ENCODE results near the gene BABAM2.

The BABAM2 gene

GRCh38 chr2:28282861-28283646, 392.5 kb downstream of the BABAM2 start:
- no peak for DNase-seq (ENCODE audit: low spot score)

- no peak for DNase-seq (ENCODE audit: low spot score)
Measured at GRCh38 chr2:28283861-28284260, 393.3 kb downstream of the BABAM2 start.

GRCh38 chr2:28286678-28287077, 396.1 kb downstream of the BABAM2 start:
- DNase-seq (ENCODE audit: low spot score): no peak

GRCh38 chr2:28287256-28287915, 396.9 kb downstream of the BABAM2 start:
- DNase-seq (ENCODE audit: low spot score): no peak

GRCh38 chr2:28288620-28289019, 398.1 kb downstream of the BABAM2 start:
- DNase-seq (ENCODE audit: low spot score): no peak

GRCh38 chr2:28291811-28292440, 401.4 kb downstream of the BABAM2 start:
- no peak for DNase-seq (ENCODE audit: low spot score)

GRCh38 chr2:28292491-28292890, 402.0 kb downstream of the BABAM2 start:
- DNase-seq (ENCODE audit: low spot score): no peak

GRCh38 chr2:28293416-28293815, 402.9 kb downstream of the BABAM2 start:
- no peak for DNase-seq (ENCODE audit: low spot score)

GRCh38 chr2:28294451-28294850, 403.9 kb downstream of the BABAM2 start:
- no peak for DNase-seq (ENCODE audit: low spot score)

- no peak for DNase-seq (ENCODE audit: low spot score)
Measured at GRCh38 chr2:28296243-28296642, 405.7 kb downstream of the BABAM2 start.

GRCh38 chr2:28296904-28297303, 406.4 kb downstream of the BABAM2 start:
- DNase-seq (ENCODE audit: low spot score): no peak

- no peak for DNase-seq (ENCODE audit: low spot score)
Measured at GRCh38 chr2:28297531-28297930, 407.0 kb downstream of the BABAM2 start.

- no peak for DNase-seq (ENCODE audit: low spot score)
Measured at GRCh38 chr2:28298406-28298805, 407.9 kb downstream of the BABAM2 start.

- no peak for DNase-seq (ENCODE audit: low spot score)
Measured at GRCh38 chr2:28300485-28301341, 410.2 kb downstream of the BABAM2 start.

- DNase-seq (ENCODE audit: low spot score): no peak
Measured at GRCh38 chr2:28305202-28305601, 414.7 kb downstream of the BABAM2 start.

GRCh38 chr2:28310107-28310506, 419.6 kb downstream of the BABAM2 start:
- no peak for DNase-seq (ENCODE audit: low spot score)

GRCh38 chr2:28311660-28312249, 421.2 kb downstream of the BABAM2 start:
- no peak for DNase-seq (ENCODE audit: low spot score)

GRCh38 chr2:28312307-28313219, 422.0 kb downstream of the BABAM2 start:
- DNase-seq (ENCODE audit: low spot score): no peak

- DNase-seq (ENCODE audit: low spot score): no peak
Measured at GRCh38 chr2:28313220-28313784, 422.8 kb downstream of the BABAM2 start.

GRCh38 chr2:28314968-28315367, 424.4 kb downstream of the BABAM2 start:
- DNase-seq (ENCODE audit: low spot score): no peak
